OCI-LY1 (cell line): ENCODE results near the gene ZBP1.

ENCODE experiments used
- H2AFZ ChIP-seq: fragments of 200-600 bp; sonication (generic), shearing (Covaris generic); 2 replicates; pipeline ENCODE4 v1.6.0; 2014; ENCODE audit warnings: antibody characterized with exemption, mild to moderate bottlenecking, low read length
- H3F3A ChIP-seq: fragments of 200-600 bp; sonication (generic), shearing (Covaris generic); 2 replicates; pipeline ENCODE4 v1.6.0; 2014; ENCODE audit warnings: mild to moderate bottlenecking, antibody characterized with exemption, low read length, moderate library complexity; ENCODE audit not compliant: insufficient read depth
- H3K27ac ChIP-seq: fragments of 200-600 bp; sonication (generic); 2 replicates; pipeline ENCODE4 v1.5.1; 2014; ENCODE audit warnings: low read length, mixed run types, mild to moderate bottlenecking, low read depth; ENCODE audit not compliant: poor library complexity, severe bottlenecking
- H3K27me3 ChIP-seq: fragments of 200-600 bp; sonication (generic); 2 replicates; pipeline ENCODE4 v1.6.0; 2014; ENCODE audit warnings: antibody characterized with exemption, mild to moderate bottlenecking, low read length, moderate library complexity; ENCODE audit not compliant: insufficient read depth
- H3K36me3 ChIP-seq: fragments of 200-600 bp; sonication (generic); 2 replicates; pipeline ENCODE4 v1.6.1; 2014; ENCODE audit warnings: mild to moderate bottlenecking, antibody characterized with exemption, low read length, moderate library complexity, mixed read lengths; ENCODE audit not compliant: insufficient read depth
- H3K4me1 ChIP-seq: fragments of 200-600 bp; sonication (generic); 2 replicates; pipeline ENCODE4 v1.5.1; 2014; ENCODE audit warnings: mild to moderate bottlenecking, low read length, moderate library complexity; ENCODE audit not compliant: insufficient read depth, severe bottlenecking
- H3K4me2 ChIP-seq: fragments of 200-600 bp; sonication (generic), shearing (Covaris generic); 2 replicates; pipeline ENCODE4 v1.6.1; 2014; ENCODE audit warnings: low read length
- H3K4me3 ChIP-seq: fragments of 200-600 bp; sonication (generic); 2 replicates; pipeline ENCODE4 v1.5.1; 2014; ENCODE audit warnings: low read length, low read depth, mild to moderate bottlenecking, mixed read lengths; ENCODE audit not compliant: poor library complexity, severe bottlenecking
- H3K79me2 ChIP-seq: fragments of 200-600 bp; shearing (Covaris generic); 2 replicates; pipeline ENCODE4 v1.6.1; 2016; ENCODE audit warnings: mixed run types, low read length, mixed read lengths; ENCODE audit not compliant: insufficient read depth
- H3K9ac ChIP-seq: fragments of 200-600 bp; sonication (generic), shearing (Covaris generic); 2 replicates; pipeline ENCODE4 v1.6.1; 2014; ENCODE audit warnings: mild to moderate bottlenecking, low read length, mixed read lengths
- H3K9me2 ChIP-seq: fragments of 200-600 bp; sonication (generic), shearing (Covaris generic); 2 replicates; pipeline ENCODE4 v1.6.1; 2014; ENCODE audit warnings: low read depth, mild to moderate bottlenecking, low read length, mixed read lengths
- H3K9me3 ChIP-seq: fragments of 200-600 bp; shearing (Covaris generic); 2 replicates; pipeline ENCODE4 v1.6.1; 2014; ENCODE audit warnings: low read length, mixed read lengths
- H4K20me1 ChIP-seq: fragments of 200-600 bp; sonication (generic), shearing (Covaris generic); 2 replicates; pipeline ENCODE4 v1.6.0; 2016; ENCODE audit warnings: mild to moderate bottlenecking, low read length; ENCODE audit not compliant: insufficient read depth
- CTCF ChIP-seq: fragments of 200-600 bp; sonication (generic), shearing (Covaris generic); IDR thresholded peaks from 2 replicates; pipeline ENCODE4 v1.5.1; 2017; ENCODE audit warnings: mild to moderate bottlenecking, antibody characterized with exemption, low read length, moderate library complexity, mixed read lengths
- EZH2 ChIP-seq: fragments of 200-600 bp; sonication (generic), shearing (Covaris generic); IDR thresholded peaks from 2 replicates; pipeline ENCODE4 v1.8.0; 2017; ENCODE audit warnings: borderline replicate concordance, mixed run types, mild to moderate bottlenecking, antibody characterized with exemption, low read length, moderate library complexity, mixed read lengths

ZBP1 gene

GRCh38 chr20:57622201-57622570, 2.0 kb upstream of the ZBP1 start:
- H3K9me2 ChIP-seq, result no peaks in the 10 kb centered on the region
- no peaks in the 10 kb centered on the region for H4K20me1 ChIP-seq
- H3K4me1 ChIP-seq, result no peaks in the 10 kb centered on the region
- H3K4me3 ChIP-seq, result no peak overlapping the region
- peaks cover 24% of the 10 kb centered on the region for H3K27me3 ChIP-seq
- no peaks in the 10 kb centered on the region for H3K9me3 ChIP-seq
- no peak overlapping the region for H3K27ac ChIP-seq
- no peak overlapping the region for H2AFZ ChIP-seq
- H3K9ac ChIP-seq, result no peak overlapping the region
- no peak overlapping the region for H3K4me2 ChIP-seq
- TF ChIP-seq CTCF, result no peak
- TF ChIP-seq EZH2, result no peak
- H3K79me2 ChIP-seq, result no peaks in the 10 kb centered on the region
- no peaks in the 10 kb centered on the region for H3K36me3 ChIP-seq
- no peaks in the 10 kb centered on the region for H3F3A ChIP-seq

- Histone ChIP-seq H3K4me3 (no peak overlapping the region), H2AFZ (no peak overlapping the region), H3K4me1 (no peaks in the 10 kb centered on the region), H3K9me3 (no peaks in the 10 kb centered on the region), H3K4me2 (no peak overlapping the region), H3K36me3 (no peaks in the 10 kb centered on the region), H3K27me3 (peaks cover 28% of the 10 kb centered on the region), H3K79me2 (no peaks in the 10 kb centered on the region), H4K20me1 (no peaks in the 10 kb centered on the region), H3K9ac (no peak overlapping the region), H3K9me2 (no peaks in the 10 kb centered on the region), H3K27ac (no peak overlapping the region), H3F3A (no peaks in the 10 kb centered on the region)
- no peak for TF ChIP-seq EZH2
- no peak for TF ChIP-seq CTCF
Measured at GRCh38 chr20:57621421-57622200, 1.4 kb upstream of the ZBP1 start.

DNA sequence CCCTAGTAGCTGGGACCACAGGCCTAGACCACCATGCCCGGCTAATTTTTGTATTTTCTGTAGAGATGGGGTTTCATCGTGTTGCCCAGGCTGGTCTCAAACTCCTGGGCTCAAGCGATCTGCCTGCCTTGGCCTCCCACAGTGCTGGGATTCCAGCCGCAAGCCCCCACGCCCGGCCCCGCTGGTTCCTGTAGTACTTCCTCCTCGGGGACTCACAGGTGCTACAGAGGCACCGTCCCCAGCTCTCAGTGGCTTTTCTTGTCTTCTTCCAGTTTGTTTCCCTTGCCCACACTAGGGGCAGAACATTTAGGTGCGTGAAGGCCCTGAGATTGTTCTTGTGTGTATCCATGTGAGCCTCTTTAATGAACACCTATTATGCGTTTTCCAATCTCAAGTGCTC, 773 bp upstream of the ZBP1 start:
- Histone ChIP-seq H3F3A (no peaks in the 10 kb centered on the region), H3K27me3 (peaks cover 28% of the 10 kb centered on the region), H3K79me2 (no peaks in the 10 kb centered on the region), H3K9ac (no peak overlapping the region), H4K20me1 (no peaks in the 10 kb centered on the region), H3K4me3 (no peak overlapping the region), H3K9me3 (no peaks in the 10 kb centered on the region), H3K36me3 (no peaks in the 10 kb centered on the region), H3K9me2 (no peaks in the 10 kb centered on the region), H3K27ac (no peak overlapping the region), H3K4me2 (no peak overlapping the region), H3K4me1 (no peaks in the 10 kb centered on the region), H2AFZ (no peak overlapping the region)
- TF ChIP-seq EZH2, result no peak
- no peak for TF ChIP-seq CTCF
